ENCODE data around the gene MED13L.

DNA sequence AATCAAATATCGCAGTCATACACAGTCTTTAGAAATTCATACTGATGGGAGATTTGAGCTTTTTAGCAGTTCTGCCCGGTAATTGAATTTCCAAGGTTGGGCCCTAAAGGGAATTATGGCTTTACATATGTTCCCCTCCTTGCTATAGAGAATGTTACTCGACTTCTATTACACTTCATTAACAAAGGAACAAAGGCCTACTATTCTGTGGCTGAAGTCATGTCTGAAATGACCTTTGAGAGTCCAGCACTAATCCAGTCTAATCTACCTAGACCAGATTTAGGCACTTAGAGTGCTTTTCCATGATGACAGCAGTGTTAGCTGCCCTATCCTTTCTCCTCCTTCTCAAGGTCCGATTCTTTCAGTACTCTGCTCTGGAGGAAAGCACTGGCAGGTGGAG is 305.3 kb downstream of the MED13L start:
- TF ChIP-seq EP300 (IDR thresholded peaks at IDR 0.05) = no peak
- TF ChIP-seq, protein P1, sequence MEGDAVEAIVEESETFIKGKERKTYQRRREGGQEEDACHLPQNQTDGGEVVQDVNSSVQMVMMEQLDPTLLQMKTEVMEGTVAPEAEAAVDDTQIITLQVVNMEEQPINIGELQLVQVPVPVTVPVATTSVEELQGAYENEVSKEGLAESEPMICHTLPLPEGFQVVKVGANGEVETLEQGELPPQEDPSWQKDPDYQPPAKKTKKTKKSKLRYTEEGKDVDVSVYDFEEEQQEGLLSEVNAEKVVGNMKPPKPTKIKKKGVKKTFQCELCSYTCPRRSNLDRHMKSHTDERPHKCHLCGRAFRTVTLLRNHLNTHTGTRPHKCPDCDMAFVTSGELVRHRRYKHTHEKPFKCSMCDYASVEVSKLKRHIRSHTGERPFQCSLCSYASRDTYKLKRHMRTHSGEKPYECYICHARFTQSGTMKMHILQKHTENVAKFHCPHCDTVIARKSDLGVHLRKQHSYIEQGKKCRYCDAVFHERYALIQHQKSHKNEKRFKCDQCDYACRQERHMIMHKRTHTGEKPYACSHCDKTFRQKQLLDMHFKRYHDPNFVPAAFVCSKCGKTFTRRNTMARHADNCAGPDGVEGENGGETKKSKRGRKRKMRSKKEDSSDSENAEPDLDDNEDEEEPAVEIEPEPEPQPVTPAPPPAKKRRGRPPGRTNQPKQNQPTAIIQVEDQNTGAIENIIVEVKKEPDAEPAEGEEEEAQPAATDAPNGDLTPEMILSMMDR (IDR thresholded peaks at IDR 0.05) = no peak
- TF ChIP-seq POLR2A (IDR thresholded peaks at IDR 0.05) = no peak
- TF ChIP-seq POLR2AphosphoS5 (IDR thresholded peaks at IDR 0.05) = no peak
